Measurements from ENCODE around the gene CLASP1.

CLASP1 gene

DNA sequence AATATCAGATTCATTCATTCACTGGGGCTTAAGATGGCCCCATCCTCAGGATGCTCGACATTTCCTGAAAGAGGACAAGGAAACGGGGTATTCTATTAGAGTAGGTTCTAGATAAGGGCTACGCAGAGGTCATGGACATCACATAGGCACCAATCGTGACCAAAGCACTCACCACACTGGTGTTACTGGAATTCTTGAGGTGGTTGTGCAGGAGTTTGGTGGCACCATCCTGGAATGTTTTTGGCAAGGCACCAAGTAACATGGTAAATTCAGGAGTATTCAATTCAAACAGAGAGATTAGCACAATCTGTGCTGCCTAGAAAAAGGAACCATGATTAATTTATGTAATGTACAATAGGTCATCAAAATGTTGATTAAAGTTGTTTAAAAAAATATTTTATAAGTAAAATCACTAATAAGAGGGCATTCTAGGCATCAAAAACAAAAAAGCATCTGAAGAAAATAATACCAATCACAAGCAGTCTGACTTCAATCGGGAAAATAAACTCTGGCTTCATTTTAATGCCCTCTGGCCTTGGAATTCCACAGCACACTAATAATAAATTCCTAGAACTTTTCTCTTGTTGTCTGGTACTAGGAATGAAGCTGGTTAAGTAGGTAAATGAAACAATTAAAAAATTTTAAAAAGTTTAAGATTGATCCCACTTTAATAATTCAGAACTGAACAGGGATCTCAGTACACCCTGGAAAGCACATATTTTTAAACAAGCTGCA lies 261.5 kb downstream of the CLASP1 start:
- H3K36me3 Mint-ChIP-seq (ENCODE audit: low read depth): peaks cover 70% of the 10 kb centered on the region
- H3K4me1 Mint-ChIP-seq: no peaks in the 10 kb centered on the region
- H3K27me3 Mint-ChIP-seq (ENCODE audit: low read depth): no peaks in the 10 kb centered on the region
- no peak overlapping the region for H3K4me3 Mint-ChIP-seq
- no peaks in the 10 kb centered on the region for H3K9me3 Mint-ChIP-seq
- TF ChIP-seq, protein P1, sequence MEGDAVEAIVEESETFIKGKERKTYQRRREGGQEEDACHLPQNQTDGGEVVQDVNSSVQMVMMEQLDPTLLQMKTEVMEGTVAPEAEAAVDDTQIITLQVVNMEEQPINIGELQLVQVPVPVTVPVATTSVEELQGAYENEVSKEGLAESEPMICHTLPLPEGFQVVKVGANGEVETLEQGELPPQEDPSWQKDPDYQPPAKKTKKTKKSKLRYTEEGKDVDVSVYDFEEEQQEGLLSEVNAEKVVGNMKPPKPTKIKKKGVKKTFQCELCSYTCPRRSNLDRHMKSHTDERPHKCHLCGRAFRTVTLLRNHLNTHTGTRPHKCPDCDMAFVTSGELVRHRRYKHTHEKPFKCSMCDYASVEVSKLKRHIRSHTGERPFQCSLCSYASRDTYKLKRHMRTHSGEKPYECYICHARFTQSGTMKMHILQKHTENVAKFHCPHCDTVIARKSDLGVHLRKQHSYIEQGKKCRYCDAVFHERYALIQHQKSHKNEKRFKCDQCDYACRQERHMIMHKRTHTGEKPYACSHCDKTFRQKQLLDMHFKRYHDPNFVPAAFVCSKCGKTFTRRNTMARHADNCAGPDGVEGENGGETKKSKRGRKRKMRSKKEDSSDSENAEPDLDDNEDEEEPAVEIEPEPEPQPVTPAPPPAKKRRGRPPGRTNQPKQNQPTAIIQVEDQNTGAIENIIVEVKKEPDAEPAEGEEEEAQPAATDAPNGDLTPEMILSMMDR (IDR thresholded peaks at IDR 0.05; ENCODE audit: unreplicated experiment in 3 of 3): no peak
- H3K27ac Mint-ChIP-seq: no peak overlapping the region

DNA sequence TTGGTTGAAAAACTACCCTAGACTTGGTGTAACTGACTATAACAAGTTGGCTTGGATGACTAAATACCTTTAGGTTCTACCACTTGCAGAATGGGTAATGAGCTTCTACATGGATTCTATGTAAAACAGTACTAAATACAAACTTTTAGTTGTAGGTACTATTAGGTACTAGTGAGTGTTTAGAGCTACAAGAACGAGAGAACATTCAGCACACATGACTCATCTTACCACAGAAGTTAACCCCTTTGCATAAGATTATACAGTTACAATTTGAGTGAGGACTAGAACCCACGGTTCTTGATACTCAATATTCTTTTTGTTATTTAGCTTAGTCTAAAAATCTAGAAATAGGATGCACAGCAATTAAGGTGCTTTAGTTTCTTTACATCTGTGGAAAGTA lies 262.6 kb downstream of the CLASP1 start:
- Mint-ChIP-seq H3K9me3 (no peaks in the 10 kb centered on the region), H3K4me3 (no peak overlapping the region), H3K36me3 (ENCODE audit: low read depth) (peaks cover 74% of the 10 kb centered on the region), H3K27me3 (ENCODE audit: low read depth) (no peaks in the 10 kb centered on the region), H3K27ac (no peak overlapping the region), H3K4me1 (no peaks in the 10 kb centered on the region)
- TF ChIP-seq, protein P1 (IDR thresholded peaks at IDR 0.05; ENCODE audit: unreplicated experiment in 3 of 3): no peak

DNA sequence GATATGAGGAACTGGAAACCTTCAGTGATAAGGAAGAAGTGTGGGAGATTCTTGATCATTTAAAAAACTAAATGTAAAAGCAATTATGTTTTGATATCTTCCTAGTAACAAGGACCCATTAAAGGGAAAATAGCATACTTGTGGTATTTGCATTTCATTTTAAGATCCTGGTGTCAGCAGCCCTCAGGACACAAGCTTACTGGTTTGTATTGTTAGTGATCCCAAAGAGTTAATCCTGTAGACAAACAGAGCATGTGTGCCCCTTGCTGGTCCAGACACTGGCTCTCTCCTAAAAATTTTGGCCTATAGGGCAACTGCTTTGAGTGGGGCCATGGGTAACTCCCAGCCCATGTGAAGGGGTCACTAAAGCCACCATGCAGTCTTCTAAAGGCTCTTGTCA lies 263.2 kb downstream of the CLASP1 start:
- Mint-ChIP-seq H3K4me3 (no peak overlapping the region), H3K27me3 (ENCODE audit: low read depth) (no peaks in the 10 kb centered on the region), H3K36me3 (ENCODE audit: low read depth) (peaks cover 74% of the 10 kb centered on the region), H3K4me1 (no peaks in the 10 kb centered on the region), H3K27ac (no peak overlapping the region), H3K9me3 (no peaks in the 10 kb centered on the region)
- TF ChIP-seq, protein P1 (IDR thresholded peaks at IDR 0.05; ENCODE audit: unreplicated experiment in 3 of 3): no peak

DNA sequence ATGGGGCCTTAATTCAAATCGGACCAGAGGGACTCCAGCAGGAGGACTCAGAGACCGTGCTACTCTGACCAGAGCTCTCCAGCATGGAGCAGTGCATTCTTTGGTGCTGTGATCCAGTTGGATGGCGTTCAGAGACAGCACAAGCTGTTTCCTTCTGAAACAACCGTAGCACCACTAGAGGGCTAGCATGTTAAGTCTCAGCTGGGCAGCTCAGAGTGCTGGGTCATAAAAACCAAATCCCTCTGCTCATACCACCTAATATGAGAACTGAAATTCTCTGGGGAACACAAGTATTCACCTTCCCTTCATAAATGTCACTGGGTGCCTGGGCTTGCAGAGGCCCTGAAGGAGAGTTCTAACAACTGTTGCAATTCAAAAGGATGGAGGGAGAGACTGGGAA lies 266.5 kb downstream of the CLASP1 start:
- Mint-ChIP-seq H3K27ac (no peak overlapping the region), H3K27me3 (ENCODE audit: low read depth) (no peaks in the 10 kb centered on the region), H3K9me3 (no peaks in the 10 kb centered on the region), H3K4me3 (no peak overlapping the region), H3K4me1 (no peaks in the 10 kb centered on the region), H3K36me3 (ENCODE audit: low read depth) (peaks cover 87% of the 10 kb centered on the region)
- TF ChIP-seq, protein P1 (IDR thresholded peaks at IDR 0.05; ENCODE audit: unreplicated experiment in 3 of 3): no peak

DNA sequence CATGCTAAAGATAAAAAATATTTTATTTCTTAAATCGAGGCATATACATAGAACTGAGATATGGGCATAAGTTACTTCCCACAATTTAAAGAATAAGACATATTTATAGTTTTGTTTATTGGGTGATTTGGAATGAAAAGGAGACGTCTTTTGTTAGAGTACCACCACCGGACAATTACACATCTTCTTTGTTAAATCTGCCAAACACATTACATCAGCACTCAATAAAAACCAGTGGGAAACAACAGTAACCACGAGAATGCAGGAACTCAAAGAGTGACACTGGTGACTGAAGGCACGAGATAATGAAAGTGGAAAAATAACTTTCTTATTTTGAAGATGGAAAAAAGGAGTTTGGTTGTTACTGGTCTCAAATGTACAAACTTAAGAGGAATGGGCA lies 271.6 kb downstream of the CLASP1 start:
- H3K36me3 Mint-ChIP-seq (ENCODE audit: low read depth): peaks cover 90% of the 10 kb centered on the region
- H3K27ac Mint-ChIP-seq: peak overlapping the region in 1 of 3 experiments; percentile 22
- H3K27me3 Mint-ChIP-seq (ENCODE audit: low read depth): no peaks in the 10 kb centered on the region
- no peaks in the 10 kb centered on the region for H3K9me3 Mint-ChIP-seq
- TF ChIP-seq, protein P1 (IDR thresholded peaks at IDR 0.05; ENCODE audit: unreplicated experiment in 3 of 3): no peak
- no peaks in the 10 kb centered on the region for H3K4me1 Mint-ChIP-seq
- no peak overlapping the region for H3K4me3 Mint-ChIP-seq
